SK-N-SH (cell line): ENCODE results near the gene AIRE.

Experiments used
- EP300 ChIP-seq, 2 experiments: IDR thresholded peaks; 2 replicates each; pipeline versions ENCODE4 v1.4.0 to v1.6.1; 2012; ENCODE audit warnings: borderline replicate concordance in 1 of 2, low read depth in 1 of 2, low read length in 1 of 2
- GATA2 ChIP-seq: sonication (generic); formaldehyde crosslinking; IDR thresholded peaks from 2 replicates; pipeline ENCODE4 v1.5.0; 2020; ENCODE audit warnings: mild to moderate bottlenecking, missing genetic modification reagents
- RFX5 ChIP-seq: IDR thresholded peaks from 2 replicates; pipeline ENCODE4 v1.6.1; 2012; ENCODE audit warnings: mild to moderate bottlenecking, improper control_type of control experiment, low read length
- SIN3A ChIP-seq: IDR thresholded peaks from 2 replicates; pipeline ENCODE4 v1.6.1; 2012; ENCODE audit warnings: low read depth, mild to moderate bottlenecking, low read length, moderate library complexity, borderline replicate concordance
- TF ChIP-seq, protein P1 (sequence below): fragments of 200-600 bp; sonication (generic); IDR thresholded peaks from 2 replicates; pipeline ENCODE4 v1.6.1; 2017; ENCODE audit warnings: antibody characterized with exemption, mild to moderate bottlenecking, moderate library complexity
- TF ChIP-seq, protein P2 (sequence below): fragments of 150-350 bp; IDR thresholded peaks from 2 replicates; pipeline ENCODE4 v1.6.1; 2017; ENCODE audit warnings: antibody characterized with exemption, low read length, low read depth, borderline replicate concordance
- TF ChIP-seq, protein P3 (sequence below): IDR thresholded peaks from 2 replicates; pipeline ENCODE4 v1.4.0; 2012; ENCODE audit warnings: low read depth

DNA sequence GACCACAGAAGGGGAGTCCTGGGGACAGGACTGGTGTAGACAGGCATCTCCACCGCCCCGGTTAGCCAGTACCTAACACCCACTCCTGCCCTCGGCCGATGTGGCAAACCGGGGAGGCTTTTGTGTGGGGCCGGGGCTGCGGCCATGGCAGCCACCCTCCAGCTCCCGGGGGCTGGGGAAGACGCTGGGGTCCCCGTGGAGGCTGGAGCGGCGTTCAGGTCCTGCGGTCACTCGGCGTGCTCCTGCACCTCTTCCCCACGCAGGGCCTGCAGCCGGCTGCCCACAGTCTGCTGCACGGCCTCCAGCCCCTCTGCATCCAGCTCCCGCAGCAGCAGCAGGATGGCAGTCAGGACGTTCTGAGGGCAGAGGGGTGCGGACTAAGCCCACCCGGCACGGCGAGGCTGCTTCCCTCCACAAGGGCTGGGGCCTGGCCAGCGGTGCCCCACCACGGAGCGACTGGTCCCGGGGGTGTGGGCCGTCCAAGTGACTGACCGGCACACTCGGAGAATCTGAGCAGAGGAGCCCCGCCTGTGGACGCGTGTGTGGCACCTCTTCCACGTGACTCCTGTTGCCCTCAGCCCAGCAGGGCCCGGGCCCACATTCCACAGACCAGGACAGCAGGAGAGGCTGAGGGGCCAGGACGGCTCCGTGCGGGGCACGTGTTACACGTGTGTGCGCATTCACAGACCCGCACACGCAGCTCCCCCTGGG lies 44.5 kb downstream of the AIRE start:
- TF ChIP-seq EP300 (IDR thresholded peaks at IDR 0.05; ENCODE audit: borderline replicate concordance in 1 of 2, low read depth in 1 of 2, low read length in 1 of 2), result no peak
- TF ChIP-seq, protein P1, sequence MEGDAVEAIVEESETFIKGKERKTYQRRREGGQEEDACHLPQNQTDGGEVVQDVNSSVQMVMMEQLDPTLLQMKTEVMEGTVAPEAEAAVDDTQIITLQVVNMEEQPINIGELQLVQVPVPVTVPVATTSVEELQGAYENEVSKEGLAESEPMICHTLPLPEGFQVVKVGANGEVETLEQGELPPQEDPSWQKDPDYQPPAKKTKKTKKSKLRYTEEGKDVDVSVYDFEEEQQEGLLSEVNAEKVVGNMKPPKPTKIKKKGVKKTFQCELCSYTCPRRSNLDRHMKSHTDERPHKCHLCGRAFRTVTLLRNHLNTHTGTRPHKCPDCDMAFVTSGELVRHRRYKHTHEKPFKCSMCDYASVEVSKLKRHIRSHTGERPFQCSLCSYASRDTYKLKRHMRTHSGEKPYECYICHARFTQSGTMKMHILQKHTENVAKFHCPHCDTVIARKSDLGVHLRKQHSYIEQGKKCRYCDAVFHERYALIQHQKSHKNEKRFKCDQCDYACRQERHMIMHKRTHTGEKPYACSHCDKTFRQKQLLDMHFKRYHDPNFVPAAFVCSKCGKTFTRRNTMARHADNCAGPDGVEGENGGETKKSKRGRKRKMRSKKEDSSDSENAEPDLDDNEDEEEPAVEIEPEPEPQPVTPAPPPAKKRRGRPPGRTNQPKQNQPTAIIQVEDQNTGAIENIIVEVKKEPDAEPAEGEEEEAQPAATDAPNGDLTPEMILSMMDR, result no peak
- TF ChIP-seq, protein P2, sequence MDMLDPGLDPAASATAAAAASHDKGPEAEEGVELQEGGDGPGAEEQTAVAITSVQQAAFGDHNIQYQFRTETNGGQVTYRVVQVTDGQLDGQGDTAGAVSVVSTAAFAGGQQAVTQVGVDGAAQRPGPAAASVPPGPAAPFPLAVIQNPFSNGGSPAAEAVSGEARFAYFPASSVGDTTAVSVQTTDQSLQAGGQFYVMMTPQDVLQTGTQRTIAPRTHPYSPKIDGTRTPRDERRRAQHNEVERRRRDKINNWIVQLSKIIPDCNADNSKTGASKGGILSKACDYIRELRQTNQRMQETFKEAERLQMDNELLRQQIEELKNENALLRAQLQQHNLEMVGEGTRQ, result no peak
- TF ChIP-seq SIN3A, result no peak
- no peak for TF ChIP-seq GATA2
- no peak for TF ChIP-seq RFX5
- TF ChIP-seq, protein P3, sequence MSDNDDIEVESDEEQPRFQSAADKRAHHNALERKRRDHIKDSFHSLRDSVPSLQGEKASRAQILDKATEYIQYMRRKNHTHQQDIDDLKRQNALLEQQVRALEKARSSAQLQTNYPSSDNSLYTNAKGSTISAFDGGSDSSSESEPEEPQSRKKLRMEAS, result no peak
